Measurements from ENCODE around the gene SMPD4. TPM values are rescaled to one million over a fixed set of nuclear protein-coding genes. Genes with fewer than 3 reads are reported as not detected.
"Not testable (repeated sequence)": the region's sequence is repeated elsewhere in the genome, so short reads cannot be mapped to it uniquely, and the experiment has no call there.

Gene SMPD4
- total RNA-seq, 1 experiment from 2014 or later = 98.9 TPM

DNA sequence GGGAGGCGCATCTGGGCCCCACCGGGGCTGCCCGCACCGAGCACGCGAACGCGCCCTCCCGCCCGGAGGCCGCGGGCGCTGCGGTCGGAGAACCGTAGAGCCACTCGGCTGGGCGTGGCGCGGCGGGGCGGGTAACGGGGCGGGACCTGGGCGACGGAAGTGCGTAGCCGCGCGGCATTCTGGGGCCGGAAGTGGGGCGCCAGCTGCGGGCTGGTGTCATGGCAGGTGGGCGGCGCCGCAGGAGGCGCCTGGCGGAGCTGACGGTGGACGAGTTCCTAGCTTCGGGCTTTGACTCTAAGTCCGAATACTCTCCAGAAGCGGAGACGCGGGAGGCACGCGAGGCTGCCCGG is 47.7 kb upstream of the SMPD4 start:
- H3K4me1 ChIP-seq (ENCODE audit: control insufficient read depth in 1 of 2, insufficient read depth in 2 of 2, low read length in 2 of 2); H3K36me3 ChIP-seq (ENCODE audit: control insufficient read depth in 1 of 2, insufficient read depth in 2 of 2, low read length in 2 of 2); CTCF ChIA-PET; H3K79me2 ChIP-seq (ENCODE audit: insufficient read depth, low read length); H3K4me2 ChIP-seq (ENCODE audit: low read length); POLR2A ChIA-PET; H3K9ac ChIP-seq (ENCODE audit: low read length); H3K27me3 ChIP-seq (ENCODE audit: insufficient read depth, low read length); H3K9me3 ChIP-seq (ENCODE audit: control insufficient read depth in 1 of 2, insufficient read depth in 1 of 2, low read depth in 1 of 2, low read length in 2 of 2); DNase-seq (ENCODE audit: low read depth, low spot score); RAD21 ChIA-PET (ENCODE audit: low non-redundant PET in 1 of 2, low total read pairs in 2 of 2, uncharacterized antibody in 2 of 2, unreplicated experiment in 2 of 2); intact Hi-C loops (cut with micrococcal nuclease); H3K27ac ChIP-seq (ENCODE audit: low read depth, low read length); H2AFZ ChIP-seq (ENCODE audit: low read depth, low read length, poor library complexity, severe bottlenecking); H3K4me3 ChIP-seq (replicated peaks in 1 of 2; ENCODE audit: low read depth in 1 of 2, low read length in 2 of 2); BruUV-seq (replicated peaks); H3K9me2 ChIP-seq (ENCODE audit: insufficient read depth); H4K20me1 ChIP-seq (ENCODE audit: insufficient read depth): not testable (repeated sequence)
- ATAC-seq = 0 out of 2 replicates have a peak, but pooled peaks have one; percentile 30

DNA sequence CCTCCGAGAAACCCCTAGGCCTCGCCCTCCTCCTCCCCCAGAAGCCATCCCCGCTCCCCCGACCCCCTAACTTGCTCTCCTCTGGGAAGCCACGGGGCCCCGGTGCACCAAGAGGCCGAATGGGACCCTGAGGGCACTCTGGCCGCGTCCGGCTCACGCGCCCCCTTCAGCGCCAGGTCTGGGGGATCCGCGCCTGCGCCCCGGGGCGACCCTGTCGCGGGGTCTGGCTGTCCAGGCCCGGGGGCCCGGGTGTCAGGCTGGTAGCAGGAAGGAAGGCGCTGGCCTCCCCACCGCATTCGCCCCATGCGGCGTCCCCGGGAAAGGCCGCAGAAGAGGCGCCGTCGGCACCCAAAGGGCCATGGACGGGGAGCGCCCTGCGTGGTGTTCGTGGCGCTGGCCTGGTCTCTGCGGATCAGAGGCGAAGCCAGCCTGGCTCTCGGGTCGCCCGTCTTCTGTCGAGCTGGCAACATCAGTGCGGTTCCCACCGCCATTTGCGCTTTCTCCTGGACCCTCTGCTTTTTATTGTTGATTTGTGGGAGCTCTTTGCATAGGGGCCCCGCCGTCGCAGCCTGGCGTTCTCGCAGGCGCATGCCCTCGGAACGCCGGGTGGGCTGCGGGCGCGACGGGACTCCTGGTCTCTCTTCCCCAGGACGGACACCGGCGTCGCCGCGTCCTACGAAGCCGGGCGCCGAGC is 47.2 kb upstream of the SMPD4 start:
- ATAC-seq; BruUV-seq (replicated peaks); H4K20me1 ChIP-seq (ENCODE audit: insufficient read depth); intact Hi-C loops (cut with micrococcal nuclease); H3K9ac ChIP-seq (ENCODE audit: low read length); CTCF ChIA-PET; H3K36me3 ChIP-seq (ENCODE audit: control insufficient read depth in 1 of 2, insufficient read depth in 2 of 2, low read length in 2 of 2); H3K4me3 ChIP-seq (replicated peaks in 1 of 2; ENCODE audit: low read depth in 1 of 2, low read length in 2 of 2); H3K9me2 ChIP-seq (ENCODE audit: insufficient read depth); H3K27me3 ChIP-seq (ENCODE audit: insufficient read depth, low read length); H3K79me2 ChIP-seq (ENCODE audit: insufficient read depth, low read length); H2AFZ ChIP-seq (ENCODE audit: low read depth, low read length, poor library complexity, severe bottlenecking); H3K9me3 ChIP-seq (ENCODE audit: control insufficient read depth in 1 of 2, insufficient read depth in 1 of 2, low read depth in 1 of 2, low read length in 2 of 2); H3K27ac ChIP-seq (ENCODE audit: low read depth, low read length); H3K4me1 ChIP-seq (ENCODE audit: control insufficient read depth in 1 of 2, insufficient read depth in 2 of 2, low read length in 2 of 2); RAD21 ChIA-PET (ENCODE audit: low non-redundant PET in 1 of 2, low total read pairs in 2 of 2, uncharacterized antibody in 2 of 2, unreplicated experiment in 2 of 2); H3K4me2 ChIP-seq (ENCODE audit: low read length); DNase-seq (ENCODE audit: low read depth, low spot score); POLR2A ChIA-PET: not testable (repeated sequence)

DNA sequence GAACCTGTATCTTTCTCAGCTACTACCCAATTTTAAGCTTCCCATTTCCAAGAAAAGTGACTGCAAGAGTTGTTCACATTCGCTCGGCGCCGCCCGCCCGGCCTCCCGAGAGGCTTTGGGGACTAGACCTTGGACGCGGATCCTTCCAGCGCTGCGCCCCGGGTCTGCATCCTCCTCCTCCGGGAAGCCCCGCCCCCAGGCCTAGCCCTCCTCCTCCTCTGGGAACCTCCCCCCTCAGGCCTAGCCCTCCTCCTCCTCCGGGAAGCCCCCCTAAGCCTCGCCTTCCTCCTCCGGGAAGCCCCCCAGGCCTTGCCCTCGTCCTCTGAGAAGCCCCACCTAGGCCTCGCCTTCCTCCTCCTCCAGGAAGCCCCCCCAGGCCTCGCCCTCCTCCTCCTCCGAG is 46.6 kb upstream of the SMPD4 start:
- H3K9me2 ChIP-seq (ENCODE audit: insufficient read depth); H3K4me3 ChIP-seq (replicated peaks in 1 of 2; ENCODE audit: low read depth in 1 of 2, low read length in 2 of 2); H3K4me1 ChIP-seq (ENCODE audit: control insufficient read depth in 1 of 2, insufficient read depth in 2 of 2, low read length in 2 of 2); H3K9ac ChIP-seq (ENCODE audit: low read length); H3K27ac ChIP-seq (ENCODE audit: low read depth, low read length); CTCF ChIA-PET; H3K79me2 ChIP-seq (ENCODE audit: insufficient read depth, low read length); H3K4me2 ChIP-seq (ENCODE audit: low read length); BruUV-seq (replicated peaks); DNase-seq (ENCODE audit: low read depth, low spot score); H3K36me3 ChIP-seq (ENCODE audit: control insufficient read depth in 1 of 2, insufficient read depth in 2 of 2, low read length in 2 of 2); H2AFZ ChIP-seq (ENCODE audit: low read depth, low read length, poor library complexity, severe bottlenecking); ATAC-seq; RAD21 ChIA-PET (ENCODE audit: low non-redundant PET in 1 of 2, low total read pairs in 2 of 2, uncharacterized antibody in 2 of 2, unreplicated experiment in 2 of 2); H3K27me3 ChIP-seq (ENCODE audit: insufficient read depth, low read length); H4K20me1 ChIP-seq (ENCODE audit: insufficient read depth); H3K9me3 ChIP-seq (ENCODE audit: control insufficient read depth in 1 of 2, insufficient read depth in 1 of 2, low read depth in 1 of 2, low read length in 2 of 2); POLR2A ChIA-PET; intact Hi-C loops (cut with micrococcal nuclease): not testable (repeated sequence)

DNA sequence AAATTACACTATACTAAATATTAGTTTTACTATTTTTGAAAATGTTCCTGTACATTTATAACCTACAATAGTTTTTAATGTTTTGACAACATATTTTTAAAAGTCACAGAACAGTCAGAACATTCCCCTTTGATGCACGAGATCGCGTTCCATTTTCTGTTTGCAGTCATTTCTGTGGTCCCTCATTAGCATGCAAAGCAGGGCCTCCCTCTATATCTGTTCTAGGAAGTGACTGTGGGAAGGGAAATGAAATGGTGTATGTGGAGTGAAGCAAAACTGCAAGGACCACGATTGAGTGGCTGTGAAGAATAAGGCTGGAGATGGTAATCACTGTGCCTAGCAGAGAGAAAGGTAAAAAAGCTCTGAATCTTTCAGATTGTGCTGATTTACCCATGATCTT is 41.1 kb upstream of the SMPD4 start:
- POLR2A ChIA-PET; H3K27me3 ChIP-seq (ENCODE audit: insufficient read depth, low read length); H3K4me3 ChIP-seq (replicated peaks in 1 of 2; ENCODE audit: low read depth in 1 of 2, low read length in 2 of 2); BruUV-seq (replicated peaks); intact Hi-C loops (cut with micrococcal nuclease); H2AFZ ChIP-seq (ENCODE audit: low read depth, low read length, poor library complexity, severe bottlenecking); H3K4me1 ChIP-seq (ENCODE audit: control insufficient read depth in 1 of 2, insufficient read depth in 2 of 2, low read length in 2 of 2); H3K9me3 ChIP-seq (ENCODE audit: control insufficient read depth in 1 of 2, insufficient read depth in 1 of 2, low read depth in 1 of 2, low read length in 2 of 2); H3K9me2 ChIP-seq (ENCODE audit: insufficient read depth); H3K79me2 ChIP-seq (ENCODE audit: insufficient read depth, low read length); ATAC-seq; RAD21 ChIA-PET (ENCODE audit: low non-redundant PET in 1 of 2, low total read pairs in 2 of 2, uncharacterized antibody in 2 of 2, unreplicated experiment in 2 of 2); H4K20me1 ChIP-seq (ENCODE audit: insufficient read depth); H3K4me2 ChIP-seq (ENCODE audit: low read length); DNase-seq (ENCODE audit: low read depth, low spot score); CTCF ChIA-PET; H3K9ac ChIP-seq (ENCODE audit: low read length); H3K36me3 ChIP-seq (ENCODE audit: control insufficient read depth in 1 of 2, insufficient read depth in 2 of 2, low read length in 2 of 2); H3K27ac ChIP-seq (ENCODE audit: low read depth, low read length): not testable (repeated sequence)
